ENCODE results near the gene PRDM7. TPM values are rescaled to one million over a fixed set of nuclear protein-coding genes. Genes with fewer than 3 reads are reported as not detected.

The PRDM7 gene
- total RNA-seq, 1 experiment from 2014 or later = not detected

- no TSS peak for BruUV-seq (replicated peaks)
- ChIA-PET POLR2A (ENCODE audit: low non-redundant PET) (no interaction called here), CTCF (no interaction called here)
- no peak for TF ChIP-seq EZH2 (IDR thresholded peaks at IDR 0.05; ENCODE audit: borderline replicate concordance, low read depth, low read length, poor library complexity, severe bottlenecking)
- TF ChIP-seq CTCF (conservative IDR thresholded peaks at IDR 0.05; ENCODE audit: low read depth, low read length) = no peak
- DNase-seq (ENCODE audit: low spot score) = no peak
- Histone ChIP-seq H3K4me3 (ENCODE audit: low read depth, low read length, poor library complexity, severe bottlenecking) (no peak overlapping the region), H3K36me3 (ENCODE audit: insufficient read depth, low read length, poor library complexity, severe bottlenecking) (no peaks in the 10 kb centered on the region), H3K27me3 (replicated peaks; ENCODE audit: insufficient read depth, low read depth, low read length, poor library complexity) (no peaks in the 10 kb centered on the region), H3K27ac (ENCODE audit: low read depth, low read length, poor library complexity, severe bottlenecking) (no peak overlapping the region), H3K9me3 (ENCODE audit: low read depth, low read length, poor library complexity, severe bottlenecking) (no peaks in the 10 kb centered on the region), H3K4me1 (ENCODE audit: insufficient read depth, low read length, poor library complexity, severe bottlenecking) (no peaks in the 10 kb centered on the region)
- intact Hi-C loops (cut with micrococcal nuclease; ENCODE audit: unreplicated experiment) = no loop called here
Observed at GRCh38 chr16:90007015-90007414, 70.1 kb downstream of the PRDM7 start.

Other genes starting within 250 kb of the PRDM7 start
- gene SPIRE2, start 248.9 kb downstream of the PRDM7 start, total RNA-seq (2021) = 18.9 and 20.6 TPM in 2 replicates
- gene TCF25, start 203.7 kb downstream of the PRDM7 start, total RNA-seq (2021) = 190 and 202 TPM in 2 replicates
- 13.4 and 16.6 TPM in 2 replicates for gene MC1R, start 158.5 kb downstream of the PRDM7 start, total RNA-seq (2021)
- gene TUBB3, start 154.0 kb downstream of the PRDM7 start, total RNA-seq (2021) = 273 and 297 TPM in 2 replicates
- 88.8 and 90.1 TPM in 2 replicates for gene DEF8, start 128.6 kb downstream of the PRDM7 start, total RNA-seq (2021)
- 24.6 and 31.9 TPM in 2 replicates for gene DBNDD1, start 57.9 kb downstream of the PRDM7 start, total RNA-seq (2021)

All from A673 (cell line).